Colonic mucosa (tissue), 4 donors: ENCODE results near the gene ZIC5. TPM values are rescaled to one million over a fixed set of nuclear protein-coding genes. Genes with fewer than 3 reads are reported as not detected.

Source experiments
- DNase-seq: peaks from one replicate; pipeline ENCODE4 v3.0.0-alpha.2; 2020
- H3K27ac ChIP-seq: fragments of 200-600 bp; one replicate; pipeline ENCODE4 v1.8.0; 2021
- H3K27me3 ChIP-seq: fragments of 200-600 bp; one replicate; pipeline ENCODE4 v1.8.0; 2021
- H3K36me3 ChIP-seq: fragments of 200-600 bp; one replicate; pipeline ENCODE4 v1.8.0; 2021
- H3K4me1 ChIP-seq: fragments of 200-600 bp; one replicate; pipeline ENCODE4 v1.8.0; 2021; ENCODE audit warnings: mild to moderate bottlenecking
- H3K4me3 ChIP-seq: fragments of 200-600 bp; one replicate; pipeline ENCODE4 v1.8.0; 2021
- H3K9ac ChIP-seq, 2 donors: one replicate each; pipeline ENCODE4 v1.7.0; 2013; ENCODE audit warnings: control low read depth in 2 of 2, low read depth in 2 of 2, low read length in 2 of 2
- H3K9me3 ChIP-seq: fragments of 200-600 bp; one replicate; pipeline ENCODE4 v1.8.0; 2021
- CTCF ChIP-seq: fragments of 200-600 bp; IDR thresholded peaks from one replicate; pipeline ENCODE4 v1.8.0; 2022; ENCODE audit warnings: antibody characterized with exemption, mild to moderate bottlenecking
- intact Hi-C: fragments of 100-400 bp; cut with DNase I; formaldehyde crosslinking; loops from one replicate; pipeline ENCODE4 v1.14.1; 2022
- total RNA-seq, 2 donors: library from RNA; stranded (reverse); fragmentation: NEBNext Ultra II Directional in 1 of 2; extraction: Animal tissue kit (Norgen Biotek cat#: 25700) in 1 of 2; gene quantifications; one replicate each; pipeline ENCODE4 v1.2.1, GENCODE V29; 2021
- donor health status: healthy.
- donor health status: DM: no; HTN: no; CAD: no.
- donor health status: DM: no; HTN: no; CAD: no.

ZIC5 gene
- total RNA-seq, 2 donors from 2014 or later: 0.10 TPM; not detected in 1

- no peak overlapping the region for H3K4me3 ChIP-seq
- intact Hi-C loops: loop anchor here (10.0 kb wide), 1 partner anchor 242 kb away; no protein-coding TSS in a partner anchor
- H3K27ac ChIP-seq: no peak overlapping the region
- H3K27me3 ChIP-seq: peaks cover 97% of the 10 kb centered on the region
- H3K9ac ChIP-seq: no peak overlapping the region
- no peaks in the 10 kb centered on the region for H3K9me3 ChIP-seq
- no peak for TF ChIP-seq CTCF
- peaks cover 12% of the 10 kb centered on the region for H3K4me1 ChIP-seq
- DNase-seq: no peak
- H3K36me3 ChIP-seq: no peaks in the 10 kb centered on the region
Observed at GRCh38 chr13:99992949-99993351, 21.4 kb upstream of the ZIC5 start.

GRCh38 chr13:99991828-99992775 is 20.5 kb upstream of the ZIC5 start:
- Histone ChIP-seq H3K9me3 (no peaks in the 10 kb centered on the region), H3K4me1 (peaks cover 12% of the 10 kb centered on the region), H3K36me3 (no peaks in the 10 kb centered on the region), H3K27me3 (peaks cover 97% of the 10 kb centered on the region), H3K27ac (no peak overlapping the region), H3K4me3 (no peak overlapping the region), H3K9ac (no peak overlapping the region)
- intact Hi-C loops: loop anchor here (10.0 kb wide), 1 partner anchor 243 kb away; no protein-coding TSS in a partner anchor
- TF ChIP-seq CTCF: no peak
- DNase-seq: no peak

GRCh38 chr13:99991013-99991827 is 19.7 kb upstream of the ZIC5 start:
- H3K27ac ChIP-seq: no peak overlapping the region
- H3K36me3 ChIP-seq: no peaks in the 10 kb centered on the region
- H3K27me3 ChIP-seq: peaks cover 97% of the 10 kb centered on the region
- no peak for DNase-seq
- H3K4me1 ChIP-seq: peaks cover 12% of the 10 kb centered on the region
- H3K9me3 ChIP-seq: no peaks in the 10 kb centered on the region
- no peak overlapping the region for H3K4me3 ChIP-seq
- H3K9ac ChIP-seq: no peak overlapping the region
- TF ChIP-seq CTCF: no peak
- intact Hi-C loops: loop anchor here (10.0 kb wide), 1 partner anchor 244 kb away; no protein-coding TSS in a partner anchor

- H3K4me1 ChIP-seq: peaks cover 8% of the 10 kb centered on the region
- DNase-seq: no peak
- H3K27ac ChIP-seq: no peak overlapping the region
- H3K36me3 ChIP-seq: no peaks in the 10 kb centered on the region
- peaks cover 95% of the 10 kb centered on the region for H3K27me3 ChIP-seq
- TF ChIP-seq CTCF: no peak
- no peak overlapping the region for H3K4me3 ChIP-seq
- H3K9me3 ChIP-seq: no peaks in the 10 kb centered on the region
- H3K9ac ChIP-seq: no peak overlapping the region
- intact Hi-C loops: loop anchor here (10.0 kb wide), 1 partner anchor 244 kb away; no protein-coding TSS in a partner anchor
Observed at GRCh38 chr13:99990126-99990977, 18.8 kb upstream of the ZIC5 start.
